ENCODE data around the gene SPPL3. TPM values are rescaled to one million over a fixed set of nuclear protein-coding genes. Genes with fewer than 3 reads are reported as not detected.

The SPPL3 gene
- total RNA-seq, 1 experiment from 2014 or later: 32.5 TPM

GRCh38 chr12:120930032-120930431 lies 25.9 kb upstream of the SPPL3 start (continued):
- no peak for TF ChIP-seq USF2 (CRISPR knock-in tag; IDR thresholded peaks at IDR 0.05)
- no peak for TF ChIP-seq PRDM15 (CRISPR knock-in tag; IDR thresholded peaks at IDR 0.05)

GRCh38 chr12:120928864-120929652 lies 24.9 kb upstream of the SPPL3 start:
- Mint-ChIP-seq H3K36me3 (no peaks in the 10 kb centered on the region), H3K9me3 (no peaks in the 10 kb centered on the region), H3K4me3 (peak overlapping the region; percentile 34; the same call in 1 of the 2 replicates), H3K27me3 (ENCODE audit: low read depth) (no peaks in the 10 kb centered on the region), H3K4me1 (peaks cover 35% of the 10 kb centered on the region), H3K27ac (peak overlapping the region; percentile 74)
- ATAC-seq (peak; percentile 77), DNase-seq (ENCODE audit: low spot score) (peak; percentile 64)
- POLR2A ChIA-PET: no interaction called here
- CTCF ChIA-PET: interaction anchor here (0.6 to 1.7 kb wide), 5 partner anchors 15 to 292 kb away, joined by 3 to 5 read pairs (median 3); no protein-coding TSS in a partner anchor
- TF ChIP-seq NFYB (CRISPR knock-in tag; conservative IDR thresholded peaks at IDR 0.05; ENCODE audit: low read depth) (no peak), SP1 (CRISPR knock-in tag; conservative IDR thresholded peaks at IDR 0.05) (no peak), MXD4 (CRISPR knock-in tag; IDR thresholded peaks at IDR 0.05; ENCODE audit: borderline replicate concordance) (no peak), NR3C1 (CRISPR knock-in tag; conservative IDR thresholded peaks at IDR 0.05; ENCODE audit: low read depth) (no peak), ZNF281 (CRISPR knock-in tag; IDR thresholded peaks at IDR 0.05) (no peak), IRF2 (CRISPR knock-in tag; IDR thresholded peaks at IDR 0.05; ENCODE audit: borderline replicate concordance, low read depth) (no peak), ZNF512 (CRISPR knock-in tag; IDR thresholded peaks at IDR 0.05; ENCODE audit: borderline replicate concordance) (no peak), NR2C2 (CRISPR knock-in tag; IDR thresholded peaks at IDR 0.05) (no peak)

- Mint-ChIP-seq H3K4me1 (peaks cover 39% of the 10 kb centered on the region), H3K4me3 (no peak overlapping the region), H3K36me3 (no peaks in the 10 kb centered on the region), H3K27ac (peak overlapping the region; percentile 96), H3K27me3 (ENCODE audit: low read depth) (no peaks in the 10 kb centered on the region; the same call in 1 of the 2 replicates), H3K9me3 (no peaks in the 10 kb centered on the region)
- peak; percentile 61 for DNase-seq (ENCODE audit: low spot score)
- ATAC-seq: peak; percentile 73
- CTCF ChIA-PET: interaction anchor here (0.6 to 1.2 kb wide), 3 partner anchors 14 to 79 kb away, joined by 3 read pairs; no protein-coding TSS in a partner anchor
- POLR2A ChIA-PET: no interaction called here
- TF ChIP-seq ZBTB21 (CRISPR knock-in tag; IDR thresholded peaks at IDR 0.05; ENCODE audit: borderline replicate concordance): no peak
- TF ChIP-seq GTF2I (CRISPR knock-in tag; conservative IDR thresholded peaks at IDR 0.05): no peak
- TF ChIP-seq ETV6 (CRISPR knock-in tag; IDR thresholded peaks at IDR 0.05): 0 out of 2 replicates have a peak, but pooled peaks have one; percentile 21
- no peak for TF ChIP-seq ZNF121 (CRISPR knock-in tag; IDR thresholded peaks at IDR 0.05)
- no peak for TF ChIP-seq RORB (CRISPR knock-in tag; IDR thresholded peaks at IDR 0.05)
- TF ChIP-seq ARID4B (CRISPR knock-in tag; IDR thresholded peaks at IDR 0.05; ENCODE audit: borderline replicate concordance): no peak
- no peak for TF ChIP-seq ATF3 (CRISPR knock-in tag; conservative IDR thresholded peaks at IDR 0.05)
Observed at GRCh38 chr12:120925740-120926563, 21.8 kb upstream of the SPPL3 start.
